SU-DHL-6 (cell line): ENCODE measurements around the gene ATP11A.

Experiments
- H2AFZ ChIP-seq: fragments of 200-600 bp; sonication (generic); 2 replicates; pipeline ENCODE4 v1.6.1; 2014; ENCODE audit warnings: low read depth, mild to moderate bottlenecking, moderate library complexity, mixed read lengths, antibody characterized with exemption, low read length; ENCODE audit not compliant: severe bottlenecking
- H3F3A ChIP-seq: fragments of 200-600 bp; shearing (Covaris generic); 2 replicates; pipeline ENCODE4 v1.6.0; 2016; ENCODE audit warnings: antibody characterized with exemption, mild to moderate bottlenecking; ENCODE audit not compliant: insufficient read depth
- H3K27ac ChIP-seq: fragments of 200-600 bp; sonication (generic); 2 replicates; pipeline ENCODE4 v1.5.1; 2016; ENCODE audit warnings: low read depth, mild to moderate bottlenecking, low read length, moderate library complexity, mixed read lengths
- H3K27me3 ChIP-seq: fragments of 200-600 bp; sonication (generic), shearing (Covaris generic); 2 replicates; pipeline ENCODE4 v1.6.0; 2014; ENCODE audit warnings: mild to moderate bottlenecking, low read length
- H3K36me3 ChIP-seq: fragments of 200-600 bp; sonication (generic); 2 replicates; pipeline ENCODE4 v1.6.1; 2014; ENCODE audit warnings: mild to moderate bottlenecking, low read length, mixed read lengths
- H3K4me2 ChIP-seq: fragments of 300-600, 200-600 bp; shearing (Covaris generic), sonication (generic); 2 replicates; pipeline ENCODE4 v1.6.0; 2014; ENCODE audit warnings: low read length, low read depth, mild to moderate bottlenecking; ENCODE audit not compliant: poor library complexity, severe bottlenecking
- H3K4me3 ChIP-seq: fragments of 200-600 bp; sonication (generic); 2 replicates; pipeline ENCODE4 v1.5.1; 2014; ENCODE audit warnings: antibody characterized with exemption, low read length, mild to moderate bottlenecking, mixed read lengths; ENCODE audit not compliant: insufficient read depth, poor library complexity, severe bottlenecking
- H3K79me2 ChIP-seq: fragments of 200-600 bp; sonication (generic); 2 replicates; pipeline ENCODE4 v1.6.1; 2014; ENCODE audit warnings: mild to moderate bottlenecking, low read length, moderate library complexity; ENCODE audit not compliant: insufficient read depth
- H3K9ac ChIP-seq: fragments of 200-600 bp; sonication (generic); 2 replicates; pipeline ENCODE4 v1.7.0; 2014; ENCODE audit warnings: mild to moderate bottlenecking, low read length
- H3K9me2 ChIP-seq: fragments of 200-600 bp; sonication (generic); replicated peaks from 2 replicates; pipeline ENCODE4 v1.6.1; 2014; ENCODE audit warnings: low read length; ENCODE audit not compliant: insufficient read depth
- H3K9me3 ChIP-seq: fragments of 200-600 bp; sonication (generic); 2 replicates; pipeline ENCODE4 v1.6.1; 2014; ENCODE audit warnings: low read length, mixed read lengths; ENCODE audit not compliant: insufficient read depth
- H4K20me1 ChIP-seq: fragments of 200-600 bp; sonication (generic); 2 replicates; pipeline ENCODE4 v1.6.1; 2014; ENCODE audit warnings: low read depth, mild to moderate bottlenecking, antibody characterized with exemption, low read length, moderate library complexity, mixed read lengths
- EZH2phosphoT487 ChIP-seq: fragments of 200-600 bp; sonication (generic), shearing (Covaris generic); conservative IDR thresholded peaks from 2 replicates; pipeline ENCODE4 v1.6.1; 2018; ENCODE audit warnings: mild to moderate bottlenecking, antibody characterized with exemption, low read length, moderate library complexity, mixed read lengths
- TF ChIP-seq, protein P1 (sequence below): fragments of 200-600 bp; sonication (generic); IDR thresholded peaks from one replicate; pipeline ENCODE4 v1.5.1; 2017; ENCODE audit warnings: antibody characterized with exemption, mild to moderate bottlenecking, low read length, moderate library complexity; ENCODE audit not compliant: insufficient read depth, poor library complexity, severe bottlenecking

Gene ATP11A

DNA sequence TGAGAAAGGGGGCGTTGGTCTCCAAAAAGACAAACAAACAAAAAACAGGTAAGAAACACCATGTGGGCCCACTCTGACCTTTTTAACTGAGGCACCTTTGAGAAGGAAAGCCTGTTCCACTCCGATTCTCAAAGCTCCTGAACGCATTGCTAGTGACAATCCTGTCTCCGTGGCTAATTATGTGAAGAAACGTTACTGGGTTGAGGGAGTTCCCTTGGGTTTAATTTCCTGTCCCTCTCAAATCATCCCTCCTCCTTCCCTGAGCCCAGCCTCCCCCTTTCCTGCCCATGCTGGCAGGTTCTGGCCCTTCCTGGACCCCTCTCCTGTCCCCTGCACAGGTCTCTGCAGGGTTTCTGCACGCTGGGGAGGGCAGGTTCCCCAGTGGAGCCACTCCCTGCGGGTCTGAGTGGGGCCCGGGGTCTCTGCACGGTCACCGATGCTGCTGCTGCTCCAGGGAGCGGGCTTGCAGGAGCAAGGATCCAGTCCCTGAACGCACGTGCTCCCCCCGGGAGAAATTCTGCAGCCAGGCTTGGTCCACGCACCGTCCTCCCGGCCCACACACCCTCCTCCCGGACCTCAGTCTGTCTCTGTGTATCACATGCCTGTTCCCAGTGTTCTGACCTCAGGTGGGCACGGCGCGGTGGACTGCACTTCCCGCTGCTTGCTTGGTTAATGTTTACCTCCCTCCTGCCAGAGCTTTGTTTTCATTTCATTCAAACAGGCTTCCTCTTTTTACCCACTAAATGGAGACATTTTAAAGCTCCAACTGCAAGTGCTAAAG is 202.8 kb downstream of the ATP11A start:
- Histone ChIP-seq H3K9me2 (no peaks in the 10 kb centered on the region), H3K36me3 (no peaks in the 10 kb centered on the region), H4K20me1 (no peaks in the 10 kb centered on the region), H3K4me2 (no peak overlapping the region), H3F3A (no peaks in the 10 kb centered on the region; the same call in 1 of the 2 replicates), H3K9ac (no peak overlapping the region), H3K9me3 (no peaks in the 10 kb centered on the region), H3K79me2 (no peaks in the 10 kb centered on the region), H3K27ac (no peak overlapping the region), H3K4me3 (no peak overlapping the region), H2AFZ (no peak overlapping the region), H3K27me3 (no peaks in the 10 kb centered on the region)
- TF ChIP-seq EZH2phosphoT487: no peak
- TF ChIP-seq, protein P1, sequence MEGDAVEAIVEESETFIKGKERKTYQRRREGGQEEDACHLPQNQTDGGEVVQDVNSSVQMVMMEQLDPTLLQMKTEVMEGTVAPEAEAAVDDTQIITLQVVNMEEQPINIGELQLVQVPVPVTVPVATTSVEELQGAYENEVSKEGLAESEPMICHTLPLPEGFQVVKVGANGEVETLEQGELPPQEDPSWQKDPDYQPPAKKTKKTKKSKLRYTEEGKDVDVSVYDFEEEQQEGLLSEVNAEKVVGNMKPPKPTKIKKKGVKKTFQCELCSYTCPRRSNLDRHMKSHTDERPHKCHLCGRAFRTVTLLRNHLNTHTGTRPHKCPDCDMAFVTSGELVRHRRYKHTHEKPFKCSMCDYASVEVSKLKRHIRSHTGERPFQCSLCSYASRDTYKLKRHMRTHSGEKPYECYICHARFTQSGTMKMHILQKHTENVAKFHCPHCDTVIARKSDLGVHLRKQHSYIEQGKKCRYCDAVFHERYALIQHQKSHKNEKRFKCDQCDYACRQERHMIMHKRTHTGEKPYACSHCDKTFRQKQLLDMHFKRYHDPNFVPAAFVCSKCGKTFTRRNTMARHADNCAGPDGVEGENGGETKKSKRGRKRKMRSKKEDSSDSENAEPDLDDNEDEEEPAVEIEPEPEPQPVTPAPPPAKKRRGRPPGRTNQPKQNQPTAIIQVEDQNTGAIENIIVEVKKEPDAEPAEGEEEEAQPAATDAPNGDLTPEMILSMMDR: no peak

DNA sequence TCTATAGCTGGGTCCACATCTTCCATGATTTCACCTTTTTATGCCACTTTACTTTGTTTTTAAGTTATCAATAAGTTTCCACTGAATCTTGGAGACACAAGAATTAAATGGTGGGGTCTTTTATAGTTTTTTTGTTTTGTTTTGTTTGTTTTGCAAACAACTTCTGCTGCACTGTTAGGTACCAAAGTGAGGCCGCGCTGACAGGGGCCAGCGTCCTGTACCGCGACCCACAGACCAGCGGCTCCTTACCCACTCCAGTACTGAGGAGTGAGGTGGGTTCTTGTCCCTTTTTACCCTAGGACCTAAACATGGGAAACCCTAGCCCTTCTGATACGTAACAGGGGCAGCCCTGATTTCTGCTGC is 203.3 kb downstream of the ATP11A start:
- Histone ChIP-seq H3K27me3 (no peaks in the 10 kb centered on the region), H3K36me3 (no peaks in the 10 kb centered on the region), H2AFZ (no peak overlapping the region), H3K4me3 (no peak overlapping the region), H3K9me2 (no peaks in the 10 kb centered on the region), H3K27ac (no peak overlapping the region), H3K9me3 (no peaks in the 10 kb centered on the region), H3K9ac (no peak overlapping the region), H3F3A (no peaks in the 10 kb centered on the region; the same call in 1 of the 2 replicates), H4K20me1 (no peaks in the 10 kb centered on the region), H3K79me2 (no peaks in the 10 kb centered on the region), H3K4me2 (no peak overlapping the region)
- TF ChIP-seq EZH2phosphoT487: no peak
- TF ChIP-seq, protein P1: no peak

DNA sequence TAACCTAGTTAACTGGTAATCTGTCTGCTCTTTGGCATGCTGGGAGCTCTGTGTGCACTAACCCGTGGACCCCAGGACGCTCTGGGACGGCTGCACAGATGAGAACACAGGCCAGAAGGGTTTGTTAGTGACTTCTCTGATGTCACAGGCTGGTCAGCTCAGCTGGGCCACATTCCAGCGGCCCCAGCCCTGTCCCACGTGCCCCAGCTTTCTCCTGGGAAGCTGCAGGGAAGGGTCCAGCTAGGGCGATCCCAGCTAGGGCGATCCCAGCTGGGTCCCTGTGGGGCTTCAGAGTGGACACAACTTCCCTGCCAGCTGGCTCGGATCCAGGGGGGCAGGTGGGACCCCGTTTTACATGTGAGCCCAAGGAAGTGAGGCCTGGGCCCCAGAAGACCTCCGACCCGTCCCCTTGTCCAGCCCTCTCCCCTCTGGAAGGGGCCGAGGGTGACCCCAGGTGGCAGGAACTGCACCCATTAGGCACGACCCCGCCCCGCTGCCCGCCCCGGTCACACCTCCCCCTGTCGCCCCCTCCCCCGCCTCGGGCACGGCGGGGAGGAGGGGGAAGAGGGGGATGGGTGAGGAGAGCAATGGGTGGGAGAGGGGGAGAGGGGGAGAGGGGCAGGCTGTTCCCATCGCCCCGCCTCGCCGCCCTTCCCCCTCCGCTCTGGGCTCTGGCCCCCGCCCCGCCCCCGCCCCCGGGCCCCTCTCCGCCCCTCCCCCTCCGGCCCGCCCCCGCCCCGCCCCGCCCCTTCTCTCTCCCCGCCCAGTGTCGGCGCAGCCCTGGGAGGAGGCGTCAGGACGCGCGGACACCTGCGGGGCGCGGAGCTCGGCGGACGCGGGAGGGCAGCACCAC is 204.0 kb downstream of the ATP11A start:
- Histone ChIP-seq H3K9ac (no peak overlapping the region), H2AFZ (no peak overlapping the region), H3K9me3 (no peaks in the 10 kb centered on the region), H3K4me2 (no peak overlapping the region), H3F3A (no peaks in the 10 kb centered on the region; the same call in 1 of the 2 replicates), H3K9me2 (no peaks in the 10 kb centered on the region), H3K27me3 (no peaks in the 10 kb centered on the region), H3K27ac (no peak overlapping the region), H4K20me1 (no peaks in the 10 kb centered on the region), H3K79me2 (no peaks in the 10 kb centered on the region), H3K4me3 (no peak overlapping the region), H3K36me3 (no peaks in the 10 kb centered on the region)
- TF ChIP-seq, protein P1: no peak
- TF ChIP-seq EZH2phosphoT487: no peak
